ENCODE measurements around the gene PRDM5.

DNA sequence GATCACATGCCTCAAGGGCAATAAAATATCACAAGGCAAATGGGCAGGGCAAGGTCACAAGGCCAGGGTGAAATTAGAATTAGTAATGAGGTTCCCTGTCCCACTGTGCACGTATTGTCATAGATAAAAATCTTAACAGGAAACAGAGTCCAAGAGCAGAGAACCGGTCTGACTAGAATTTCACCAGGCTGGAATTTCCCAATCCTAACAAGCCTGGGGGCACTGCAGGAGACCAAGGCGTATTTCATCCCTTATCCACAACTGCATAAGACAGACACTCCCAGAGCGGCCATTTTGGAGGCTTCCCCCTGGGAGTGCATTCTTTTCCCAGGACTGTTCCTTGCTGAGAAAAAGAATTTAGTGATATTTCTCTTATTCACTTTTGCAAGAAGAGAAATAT lies 25.9 kb upstream of the PRDM5 start:
- TF ChIP-seq, protein P1, sequence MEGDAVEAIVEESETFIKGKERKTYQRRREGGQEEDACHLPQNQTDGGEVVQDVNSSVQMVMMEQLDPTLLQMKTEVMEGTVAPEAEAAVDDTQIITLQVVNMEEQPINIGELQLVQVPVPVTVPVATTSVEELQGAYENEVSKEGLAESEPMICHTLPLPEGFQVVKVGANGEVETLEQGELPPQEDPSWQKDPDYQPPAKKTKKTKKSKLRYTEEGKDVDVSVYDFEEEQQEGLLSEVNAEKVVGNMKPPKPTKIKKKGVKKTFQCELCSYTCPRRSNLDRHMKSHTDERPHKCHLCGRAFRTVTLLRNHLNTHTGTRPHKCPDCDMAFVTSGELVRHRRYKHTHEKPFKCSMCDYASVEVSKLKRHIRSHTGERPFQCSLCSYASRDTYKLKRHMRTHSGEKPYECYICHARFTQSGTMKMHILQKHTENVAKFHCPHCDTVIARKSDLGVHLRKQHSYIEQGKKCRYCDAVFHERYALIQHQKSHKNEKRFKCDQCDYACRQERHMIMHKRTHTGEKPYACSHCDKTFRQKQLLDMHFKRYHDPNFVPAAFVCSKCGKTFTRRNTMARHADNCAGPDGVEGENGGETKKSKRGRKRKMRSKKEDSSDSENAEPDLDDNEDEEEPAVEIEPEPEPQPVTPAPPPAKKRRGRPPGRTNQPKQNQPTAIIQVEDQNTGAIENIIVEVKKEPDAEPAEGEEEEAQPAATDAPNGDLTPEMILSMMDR (IDR thresholded peaks at IDR 0.05), result no peak
- TF ChIP-seq POLR2A (IDR thresholded peaks at IDR 0.05), result no peak
- TF ChIP-seq EP300 (IDR thresholded peaks at IDR 0.05), result no peak
